ENCODE data around the gene MMRN2.

MMRN2 gene

GRCh38 chr10:86960003-86960862 is 2.8 kb upstream of the MMRN2 start:
- TF ChIP-seq, protein P1, sequence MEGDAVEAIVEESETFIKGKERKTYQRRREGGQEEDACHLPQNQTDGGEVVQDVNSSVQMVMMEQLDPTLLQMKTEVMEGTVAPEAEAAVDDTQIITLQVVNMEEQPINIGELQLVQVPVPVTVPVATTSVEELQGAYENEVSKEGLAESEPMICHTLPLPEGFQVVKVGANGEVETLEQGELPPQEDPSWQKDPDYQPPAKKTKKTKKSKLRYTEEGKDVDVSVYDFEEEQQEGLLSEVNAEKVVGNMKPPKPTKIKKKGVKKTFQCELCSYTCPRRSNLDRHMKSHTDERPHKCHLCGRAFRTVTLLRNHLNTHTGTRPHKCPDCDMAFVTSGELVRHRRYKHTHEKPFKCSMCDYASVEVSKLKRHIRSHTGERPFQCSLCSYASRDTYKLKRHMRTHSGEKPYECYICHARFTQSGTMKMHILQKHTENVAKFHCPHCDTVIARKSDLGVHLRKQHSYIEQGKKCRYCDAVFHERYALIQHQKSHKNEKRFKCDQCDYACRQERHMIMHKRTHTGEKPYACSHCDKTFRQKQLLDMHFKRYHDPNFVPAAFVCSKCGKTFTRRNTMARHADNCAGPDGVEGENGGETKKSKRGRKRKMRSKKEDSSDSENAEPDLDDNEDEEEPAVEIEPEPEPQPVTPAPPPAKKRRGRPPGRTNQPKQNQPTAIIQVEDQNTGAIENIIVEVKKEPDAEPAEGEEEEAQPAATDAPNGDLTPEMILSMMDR (IDR thresholded peaks at IDR 0.05), result peak; percentile 58
- H3K4me3 ChIP-seq (ENCODE audit: low read depth, low read length), result no peak overlapping the region
- no peak overlapping the region for H2AFZ ChIP-seq
- no peaks in the 10 kb centered on the region for H3K9me3 ChIP-seq (ENCODE audit: control insufficient read depth, low read length)
- no peak overlapping the region for H3K4me2 ChIP-seq (ENCODE audit: low read length)
- H3K27me3 ChIP-seq (ENCODE audit: control insufficient read depth, insufficient read depth, low read length), result no peaks in the 10 kb centered on the region
- no peaks in the 10 kb centered on the region for H3K4me1 ChIP-seq
- no peak overlapping the region for H3K9ac ChIP-seq
- H3K27ac ChIP-seq, result peak overlapping the region; percentile 47
- no peaks in the 10 kb centered on the region for H3K79me2 ChIP-seq
- H3K36me3 ChIP-seq (ENCODE audit: control insufficient read depth, insufficient read depth, low read length), result no peaks in the 10 kb centered on the region

DNA sequence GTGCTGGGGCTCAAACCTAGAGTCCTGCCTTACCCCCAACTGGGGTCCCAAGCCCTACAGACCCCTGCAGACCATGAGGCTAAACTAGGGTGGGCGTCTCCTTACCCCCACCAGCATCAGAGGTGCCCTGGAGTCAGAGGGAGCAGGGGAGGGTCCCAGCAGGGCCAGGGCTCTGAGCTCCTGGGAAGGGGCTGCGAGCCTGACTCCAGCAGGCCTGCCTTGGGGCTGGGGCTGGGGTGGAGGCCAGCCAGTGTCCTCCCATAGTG is 2.3 kb upstream of the MMRN2 start:
- no peak overlapping the region for H2AFZ ChIP-seq
- no peaks in the 10 kb centered on the region for H3K9me3 ChIP-seq (ENCODE audit: control insufficient read depth, low read length)
- H3K79me2 ChIP-seq, result no peaks in the 10 kb centered on the region
- no peak overlapping the region for H3K4me2 ChIP-seq (ENCODE audit: low read length)
- no peaks in the 10 kb centered on the region for H3K36me3 ChIP-seq (ENCODE audit: control insufficient read depth, insufficient read depth, low read length)
- H3K27me3 ChIP-seq (ENCODE audit: control insufficient read depth, insufficient read depth, low read length), result no peaks in the 10 kb centered on the region
- TF ChIP-seq, protein P1 (IDR thresholded peaks at IDR 0.05), result no peak
- H3K9ac ChIP-seq, result no peak overlapping the region
- peak overlapping the region; percentile 47 for H3K27ac ChIP-seq
- no peak overlapping the region for H3K4me3 ChIP-seq (ENCODE audit: low read depth, low read length)
- no peaks in the 10 kb centered on the region for H3K4me1 ChIP-seq

DNA sequence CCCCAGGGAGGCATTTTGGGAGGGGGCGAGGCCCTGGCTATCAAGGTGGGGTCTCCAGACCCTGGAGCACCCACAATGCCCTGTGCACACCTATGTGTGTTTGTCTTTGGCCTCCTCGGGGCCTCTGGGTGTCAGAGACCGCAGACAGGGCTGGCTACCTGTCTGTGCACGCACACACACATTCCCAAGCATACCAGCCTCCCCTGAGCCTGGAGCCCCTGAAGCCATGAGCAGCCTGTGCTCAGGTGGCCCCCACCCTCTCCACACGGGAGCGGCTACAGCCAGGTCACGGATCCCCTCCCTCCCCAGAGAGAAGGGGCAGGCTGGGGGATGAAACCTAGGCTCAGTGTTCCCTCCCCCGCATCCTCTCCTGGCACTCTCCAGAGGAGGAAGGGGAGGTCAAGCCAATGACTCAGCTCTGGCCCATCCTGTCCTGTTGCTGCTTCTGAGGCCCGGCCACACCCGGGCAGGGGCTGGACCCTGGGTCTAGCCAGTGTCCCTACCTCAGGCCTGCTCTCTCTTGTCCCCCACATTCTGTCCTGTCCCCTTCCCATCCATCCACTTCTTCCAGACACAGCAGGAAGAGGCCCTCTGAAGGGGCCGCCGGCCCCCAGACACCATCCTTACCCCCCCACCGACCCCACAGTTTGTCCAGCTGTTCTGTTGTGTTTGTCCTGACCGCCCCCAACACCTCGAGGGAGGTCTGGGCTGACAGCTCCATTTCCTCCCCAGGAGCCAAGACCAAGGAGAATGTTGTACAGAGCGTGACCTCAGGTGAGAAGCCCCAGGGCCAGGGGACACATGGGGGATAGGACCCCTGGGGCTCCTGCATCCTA is 1.7 kb upstream of the MMRN2 start:
- H3K9ac ChIP-seq, result no peak overlapping the region
- TF ChIP-seq, protein P1 (IDR thresholded peaks at IDR 0.05), result no peak
- H3K9me3 ChIP-seq (ENCODE audit: control insufficient read depth, low read length), result no peaks in the 10 kb centered on the region
- H3K36me3 ChIP-seq (ENCODE audit: control insufficient read depth, insufficient read depth, low read length), result no peaks in the 10 kb centered on the region
- H3K4me2 ChIP-seq (ENCODE audit: low read length), result peak overlapping the region; percentile 22
- H3K27ac ChIP-seq, result peak overlapping the region; percentile 47
- no peaks in the 10 kb centered on the region for H3K79me2 ChIP-seq
- no peaks in the 10 kb centered on the region for H3K4me1 ChIP-seq
- no peak overlapping the region for H2AFZ ChIP-seq
- H3K27me3 ChIP-seq (ENCODE audit: control insufficient read depth, insufficient read depth, low read length), result no peaks in the 10 kb centered on the region
- H3K4me3 ChIP-seq (ENCODE audit: low read depth, low read length), result no peak overlapping the region

DNA sequence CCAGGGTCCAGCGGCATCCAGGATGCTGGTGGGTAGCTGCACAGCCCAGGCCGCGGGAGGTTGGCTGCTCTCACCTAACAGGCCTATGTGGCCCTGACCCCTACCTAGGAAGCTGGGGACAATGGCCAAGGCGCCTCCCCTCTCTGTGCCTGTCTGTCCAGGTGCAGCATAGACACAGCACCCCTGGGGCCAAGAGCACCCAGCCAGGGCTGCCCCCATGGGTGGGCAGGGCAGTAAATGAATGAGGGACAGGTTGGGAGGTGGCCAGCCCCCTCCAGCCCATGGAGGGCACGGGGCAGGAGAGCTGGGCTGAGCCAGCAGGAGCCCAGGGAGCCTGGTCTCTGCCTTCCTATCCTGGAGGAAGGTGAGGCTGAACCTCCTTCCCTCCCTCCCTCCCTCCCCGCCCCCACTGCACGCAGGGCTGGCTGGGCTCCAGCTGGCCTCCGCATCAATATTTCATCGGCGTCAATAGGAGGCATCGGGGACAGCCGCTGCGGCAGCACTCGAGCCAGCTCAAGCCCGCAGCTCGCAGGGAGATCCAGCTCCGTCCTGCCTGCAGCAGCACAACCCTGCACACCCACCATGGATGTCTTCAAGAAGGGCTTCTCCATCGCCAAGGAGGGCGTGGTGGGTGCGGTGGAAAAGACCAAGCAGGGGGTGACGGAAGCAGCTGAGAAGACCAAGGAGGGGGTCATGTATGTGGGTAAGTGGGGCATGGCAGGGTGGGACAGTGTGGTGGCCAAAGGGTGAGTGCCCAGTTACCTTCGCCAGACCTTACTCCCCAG is 893 bp upstream of the MMRN2 start, which contains the start of gene SNCG:
Gene SNCG (plus strand): TSS at position 484 of the 785 bp plus-strand sequence. CDS start 99 bp downstream, at position 583.
- TF ChIP-seq, protein P1 (IDR thresholded peaks at IDR 0.05), result no peak

More for the DNA sequence above, 893 bp upstream of the MMRN2 start, which contains the start of gene SNCG:
- Histone ChIP-seq H3K79me2 (no peaks in the 10 kb centered on the region), H3K9ac (no peak within 1 kb of the TSS), H3K4me3 (ENCODE audit: low read depth, low read length) (no peak within 1 kb of the TSS), H2AFZ (no peak within 1 kb of the TSS), H3K27me3 (ENCODE audit: control insufficient read depth, insufficient read depth, low read length) (no peaks in the 10 kb centered on the region), H3K36me3 (ENCODE audit: control insufficient read depth, insufficient read depth, low read length) (no peaks in the 10 kb centered on the region), H3K27ac (peak within 1 kb of the TSS; percentile 67), H3K4me2 (ENCODE audit: low read length) (peak within 1 kb of the TSS; percentile 22), H3K9me3 (ENCODE audit: control insufficient read depth, low read length) (no peaks in the 10 kb centered on the region), H3K4me1 (no peaks in the 10 kb centered on the region)
